K562 (cell line): ENCODE data around the gene DOCK3. TPM values are rescaled to one million over a fixed set of nuclear protein-coding genes. Genes with fewer than 3 reads are reported as not detected.
"Not testable (repeated sequence)": the region's sequence is repeated elsewhere in the genome, so short reads cannot be mapped to it uniquely, and the experiment has no call there.

Experiments
- ATAC-seq: fragments of 200-7000 bp; cut with Tn5 transposase; 3 replicates; pipeline ENCODE4 v1.9.1; 2020; ENCODE audit warnings: moderate library complexity
- BruUV-seq: library from RNA; stranded (reverse); fragments of 400-500 nt; replicated peaks from 2 replicates; lab custom pipeline; 2021; lab: Mats Ljungman, UMichigan
- CTCF ChIA-PET: fragments of 300-600 bp; formaldehyde crosslinking; extraction: SDS; loops from one replicate; lab custom pipeline; 2021; ENCODE audit warnings: low intra/inter-chr PET ratio; lab: Yijun Ruan, JAX
- POLR2A ChIA-PET: fragments of 300-600, 350-650 bp; sonication (Branson Sonifier 250); formaldehyde crosslinking; extraction: SDS; loops from one replicate; lab custom pipeline; 2021; ENCODE audit warnings: antibody characterized with exemption, inconsistent platforms; lab: Yijun Ruan, JAX
- DNase-seq, 4 experiments: peaks; one replicate each; pipeline versions ENCODE4 v3.0.0 to v3.0.0-alpha.2; 2011 to 2018; ENCODE audit warnings: low spot score in 3 of 4, mixed read lengths in 3 of 4; ENCODE audit errors: extremely low read depth in 1 of 4
- FAIRE-seq: peaks from 2 replicates; lab custom pipeline; 2011; peaks lifted over from hg19 to GRCh38; lab: Jason Lieb, UNC
- H2AFZ ChIP-seq: 2 replicates; pipeline ENCODE4 v1.6.0; 2011; ENCODE audit warnings: low read depth, low read length, control low read depth, inconsistent platforms
- H3K27ac ChIP-seq: fragments of 200-600 bp; 3 replicates; pipeline ENCODE4 v1.8.0; 2011; ENCODE audit warnings: low read depth, mild to moderate bottlenecking, control low read depth, inconsistent platforms, low read length, moderate library complexity, mixed read lengths; ENCODE audit errors: extremely low read depth
- H3K27me3 ChIP-seq, 2 experiments: fragments of 300-600 bp in 1 of 2; 2 replicates in 1 of 2; 3 replicates in 1 of 2; pipeline versions ENCODE4 v1.6.0 to v1.8.0; 2011; ENCODE audit warnings: inconsistent platforms in 2 of 2, low read length in 2 of 2, mild to moderate bottlenecking in 1 of 2, mixed read lengths in 1 of 2, moderate library complexity in 1 of 2; ENCODE audit not compliant: control insufficient read depth in 2 of 2, insufficient read depth in 2 of 2
- H3K36me3 ChIP-seq: fragments of 300-600 bp; 3 replicates; pipeline ENCODE4 v1.8.0; 2011; ENCODE audit warnings: mild to moderate bottlenecking, low read length, inconsistent platforms; ENCODE audit not compliant: control insufficient read depth, insufficient read depth
- H3K4me1 ChIP-seq, 2 experiments: fragments of 200-600 bp in 1 of 2; replicated peaks in 1 of 2; 2 replicates in 1 of 2; 3 replicates in 1 of 2; pipeline versions ENCODE4 v1.5.1 to v1.8.0; 2011; ENCODE audit warnings: inconsistent platforms in 2 of 2, low read length in 2 of 2, mild to moderate bottlenecking in 1 of 2, mixed read lengths in 1 of 2, moderate library complexity in 1 of 2; ENCODE audit not compliant: control insufficient read depth in 2 of 2, insufficient read depth in 2 of 2
- H3K4me2 ChIP-seq: 2 replicates; pipeline ENCODE4 v1.6.1; 2011; ENCODE audit warnings: low read length, control low read depth, inconsistent platforms, mixed read lengths; ENCODE audit not compliant: insufficient read depth
- H3K4me3 ChIP-seq: fragments of 200-600 bp; sonication (generic), shearing (Covaris generic); 2 replicates; pipeline ENCODE4 v1.5.1; 2016; ENCODE audit warnings: control low read depth, inconsistent platforms
- H3K79me2 ChIP-seq: fragments of 200-600 bp; 3 replicates; pipeline ENCODE4 v1.8.0; 2011; ENCODE audit warnings: low read length, inconsistent platforms; ENCODE audit not compliant: control insufficient read depth, insufficient read depth
- H3K9ac ChIP-seq, 2 experiments: 2 replicates each; pipeline versions ENCODE4 v1.6.0 to v1.6.1; 2011; ENCODE audit warnings: low read depth in 2 of 2, low read length in 2 of 2, control low read depth in 1 of 2, inconsistent platforms in 1 of 2, mild to moderate bottlenecking in 1 of 2, mixed read lengths in 1 of 2; ENCODE audit not compliant: insufficient read depth in 1 of 2
- H3K9me1 ChIP-seq: one replicate; pipeline ENCODE4 v1.6.0; 2011; ENCODE audit warnings: inconsistent platforms, mild to moderate bottlenecking, low read length, moderate library complexity; ENCODE audit not compliant: control insufficient read depth, insufficient read depth
- H3K9me3 ChIP-seq: replicated peaks from 2 replicates; pipeline ENCODE4 v1.5.1; 2011; ENCODE audit warnings: low read depth, low read length, inconsistent platforms; ENCODE audit not compliant: control insufficient read depth, insufficient read depth
- H4K20me1 ChIP-seq: replicated peaks from 2 replicates; pipeline ENCODE4 v1.6.1; 2011; ENCODE audit warnings: low read length, inconsistent platforms, mixed read lengths; ENCODE audit not compliant: control insufficient read depth, insufficient read depth
- ZNF134 ChIP-seq: fragments of 250-450 bp; sonication (Bioruptor Pico); conservative IDR thresholded peaks from 2 replicates; pipeline ENCODE4 v1.4.0; 2020
- WGBS: fragments of 100-300 bp; shearing (Covaris generic); methylation state at CpG from one replicate; pipeline ENCODE4 v1.1.6; 2016; ENCODE audit warnings: low coverage, mixed read lengths; ENCODE audit not compliant: insufficient coverage; ENCODE audit errors: missing lambda C conversion rate; 5-methylcytosine and 5-hydroxymethylcytosine counted together
- in situ Hi-C: fragments of 300-500 bp; cut with MboI; formaldehyde crosslinking; loops from 4 replicates; pipeline ENCODE4 v1.15.0; 2018; ENCODE audit warnings: inconsistent platforms, mixed read lengths
- intact Hi-C: fragments of 100-400 bp; cut with micrococcal nuclease; formaldehyde crosslinking; loops from 2 replicates; pipeline ENCODE4 v1.14.2; 2022
- polyA plus RNA-seq, 8 experiments: library from polyadenylated mRNA; depleted of rRNA in 4 of 8; stranded (reverse) in 5 of 8; unstranded in 3 of 8; fragments of >200 nt; fragmentation: Nextera tagmentation in 2 of 8; fragmentation: Illumina TruSeq in 1 of 8; extraction: Ambion mirVana in 2 of 8; extraction: Trizol in 1 of 8; gene quantifications; 2 replicates each; pipeline versions ENCODE4 v1.2.1 to v1.2.3, GENCODE V29; 2011 to 2014; ENCODE audit warnings: inconsistent platforms in 1 of 8, missing spikeins in 1 of 8
- total RNA-seq, 7 experiments: library from RNA; depleted of rRNA in 6 of 7; stranded (reverse); fragments of >200 nt in 6 of 7; fragmentation: Illumina TruSeq in 2 of 7; extraction: Trizol in 2 of 7; gene quantifications; 2 replicates each; pipeline versions ENCODE4 v1.2.1 to v1.2.3, GENCODE V29; 2011 to 2021; ENCODE audit warnings: low replicate concordance in 1 of 7
- TF ChIP-seq, protein P1 (sequence below): IDR thresholded peaks from 2 replicates; pipeline ENCODE4 v1.6.1; 2016; ENCODE audit warnings: missing genetic modification characterization, missing compliant biosample characterization

Gene DOCK3
- total and polyA plus RNA-seq, 9 of the 15 experiments (the other 6 are each of a cell fraction or from before 2014, with no cell fraction given), result under 0.01 to 0.03 (median 0.01) TPM; not detected in 4

DNA sequence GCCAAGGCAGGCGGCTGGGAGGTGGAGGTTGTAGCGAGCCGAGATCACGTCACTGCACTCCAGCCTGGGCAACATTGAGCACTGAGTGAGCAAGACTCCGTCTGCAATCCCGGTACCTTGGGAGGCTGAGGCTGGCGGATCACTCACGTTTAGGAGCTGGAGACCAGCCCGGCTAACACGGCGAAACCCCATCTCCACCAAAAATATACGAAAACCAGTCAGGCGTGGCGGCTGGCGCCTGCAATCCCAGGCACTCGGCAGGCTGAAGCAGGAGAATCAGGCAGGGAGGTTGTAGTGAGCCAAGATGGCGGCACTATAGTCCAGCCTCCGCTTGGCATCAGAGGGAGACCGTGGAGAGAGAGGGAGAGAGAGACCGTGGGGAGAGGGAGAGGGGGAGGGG, 129.6 kb downstream of the DOCK3 start:
- H3K9me3 ChIP-seq, H3K27me3 ChIP-seq, CTCF ChIA-PET, intact Hi-C loops, H3K9ac ChIP-seq, BruUV-seq, H3K79me2 ChIP-seq, DNase-seq, ATAC-seq, H3K9me1 ChIP-seq, H3K4me1 ChIP-seq, H2AFZ ChIP-seq, FAIRE-seq, H3K36me3 ChIP-seq, H3K4me2 ChIP-seq, H3K4me3 ChIP-seq, H4K20me1 ChIP-seq, in situ Hi-C loops, POLR2A ChIA-PET, H3K27ac ChIP-seq: not testable (repeated sequence)
- WGBS, result 2% methylated on average over 13 of the region's 20 CpGs

DNA sequence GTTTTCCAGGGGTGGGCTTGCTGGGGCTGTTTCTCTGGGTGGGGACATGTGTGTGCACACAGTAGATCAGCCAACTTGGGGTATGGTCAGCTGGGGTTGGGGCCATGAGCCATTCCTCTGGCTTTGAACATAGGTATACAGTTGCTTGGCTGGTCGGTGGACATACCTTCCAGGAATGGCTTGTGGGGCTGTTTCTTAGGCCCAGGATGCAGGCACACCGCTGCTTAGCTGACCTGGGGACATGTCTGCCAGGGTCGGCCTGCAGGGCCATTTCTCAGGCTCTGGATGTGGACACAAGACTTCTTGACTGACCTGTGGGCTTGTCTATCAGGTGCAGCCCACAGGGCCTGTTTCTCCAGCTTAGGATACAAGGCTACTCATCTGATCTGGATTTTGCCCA, 130.6 kb downstream of the DOCK3 start:
- H4K20me1 ChIP-seq, result no peaks in the 10 kb centered on the region
- H3K4me2 ChIP-seq, result no peak overlapping the region
- no TSS peak for BruUV-seq
- no peaks in the 10 kb centered on the region for H3K36me3 ChIP-seq
- no peak overlapping the region for H3K27ac ChIP-seq
- ATAC-seq, result no peak
- H3K4me3 ChIP-seq, result no peak overlapping the region
- in situ Hi-C loops, result no loop called here
- FAIRE-seq, result no peak
- H3K4me1 ChIP-seq, result no peaks in the 10 kb centered on the region
- no peaks in the 10 kb centered on the region for H3K9me1 ChIP-seq
- no peak overlapping the region for H2AFZ ChIP-seq
- H3K27me3 ChIP-seq, result no peaks in the 10 kb centered on the region
- no peak for TF ChIP-seq ZNF134 (CRISPR knock-in tag)
- TF ChIP-seq, protein P1, sequence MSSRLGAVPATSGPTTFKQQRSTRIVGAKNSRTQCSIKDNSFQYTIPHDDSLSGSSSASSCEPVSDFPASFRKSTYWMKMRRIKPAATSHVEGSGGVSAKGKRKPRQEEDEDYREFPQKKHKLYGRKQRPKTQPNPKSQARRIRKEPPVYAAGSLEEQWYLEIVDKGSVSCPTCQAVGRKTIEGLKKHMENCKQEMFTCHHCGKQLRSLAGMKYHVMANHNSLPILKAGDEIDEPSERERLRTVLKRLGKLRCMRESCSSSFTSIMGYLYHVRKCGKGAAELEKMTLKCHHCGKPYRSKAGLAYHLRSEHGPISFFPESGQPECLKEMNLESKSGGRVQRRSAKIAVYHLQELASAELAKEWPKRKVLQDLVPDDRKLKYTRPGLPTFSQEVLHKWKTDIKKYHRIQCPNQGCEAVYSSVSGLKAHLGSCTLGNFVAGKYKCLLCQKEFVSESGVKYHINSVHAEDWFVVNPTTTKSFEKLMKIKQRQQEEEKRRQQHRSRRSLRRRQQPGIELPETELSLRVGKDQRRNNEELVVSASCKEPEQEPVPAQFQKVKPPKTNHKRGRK, result no peak
- WGBS, result 0% methylated on average over 3 of the region's 3 CpGs
- H3K79me2 ChIP-seq, result no peaks in the 10 kb centered on the region
- H3K9ac ChIP-seq, result no peak overlapping the region
- intact Hi-C loops, result no loop called here
- no peaks in the 10 kb centered on the region for H3K9me3 ChIP-seq
- POLR2A ChIA-PET, result no interaction called here
- DNase-seq, result no peak
- CTCF ChIA-PET, result no interaction called here
